GM19025 (cell line): ENCODE measurements around the gene NINL.

Experiments
- ATAC-seq: cut with Tn5 transposase; IDR thresholded peaks from one replicate; pipeline ENCODE4 v1.9.1; 2021; ENCODE audit warnings: mild to moderate bottlenecking, low read depth, moderate library complexity; ENCODE audit not compliant: unreplicated experiment

The NINL gene

GRCh38 chr20:25444556-25444955 is 140.8 kb downstream of the NINL start:
- ATAC-seq: no peak

- ATAC-seq: no peak
Observed at GRCh38 chr20:25439328-25439727, 146.0 kb downstream of the NINL start.

- no peak for ATAC-seq
Observed at GRCh38 chr20:25437153-25437581, 148.2 kb downstream of the NINL start.

- no peak for ATAC-seq
Observed at GRCh38 chr20:25424536-25424935, 160.8 kb downstream of the NINL start.

- ATAC-seq: no peak
Observed at GRCh38 chr20:25422032-25422431, 163.3 kb downstream of the NINL start.

- no peak for ATAC-seq
Observed at GRCh38 chr20:25421102-25421501, 164.2 kb downstream of the NINL start.

- ATAC-seq: no peak
Observed at GRCh38 chr20:25418776-25419175, 166.6 kb downstream of the NINL start.

GRCh38 chr20:25408890-25409289 is 176.4 kb downstream of the NINL start:
- ATAC-seq: no peak

GRCh38 chr20:25408170-25408547 is 177.2 kb downstream of the NINL start:
- ATAC-seq: no peak

- ATAC-seq: peak; percentile 87
Observed at GRCh38 chr20:25407311-25408169, 177.8 kb downstream of the NINL start, which contains the start of gene GINS1. Gene GINS1 (plus strand): TSS chr20:25407673. CDS start chr20:25407821, 148 bp downstream.
